IPS-11a (cell line): ENCODE measurements around the gene CXCL14.
"Not testable (repeated sequence)": the region's sequence is repeated elsewhere in the genome, so short reads cannot be mapped to it uniquely, and the experiment has no call there.

Experiments
- H3K4me3 ChIP-seq: one replicate; pipeline ENCODE4 v1.5.1; 2013; ENCODE audit warnings: low read depth, low read length, control low read depth

The CXCL14 gene

GRCh38 chr5:135545099-135545498, 33.7 kb downstream of the CXCL14 start:
- H3K4me3 ChIP-seq = no peak overlapping the region

GRCh38 chr5:135543485-135544304, 35.1 kb downstream of the CXCL14 start:
- no peak overlapping the region for H3K4me3 ChIP-seq

GRCh38 chr5:135543001-135543484, 35.7 kb downstream of the CXCL14 start:
- H3K4me3 ChIP-seq = no peak overlapping the region

GRCh38 chr5:135541807-135542502, 36.8 kb downstream of the CXCL14 start:
- no peak overlapping the region for H3K4me3 ChIP-seq

GRCh38 chr5:135539430-135540005, 39.3 kb downstream of the CXCL14 start:
- H3K4me3 ChIP-seq = no peak overlapping the region

GRCh38 chr5:135538261-135538660, 40.5 kb downstream of the CXCL14 start:
- H3K4me3 ChIP-seq = no peak overlapping the region

GRCh38 chr5:135537745-135538144, 41.0 kb downstream of the CXCL14 start:
- H3K4me3 ChIP-seq = no peak overlapping the region

- H3K4me3 ChIP-seq = no peak overlapping the region
Observed at GRCh38 chr5:135537271-135537670, 41.5 kb downstream of the CXCL14 start.

GRCh38 chr5:135535820-135536801, 42.7 kb downstream of the CXCL14 start, which contains the start of gene NEUROG1:
NEUROG1 (minus strand) TSS chr5:135535964; CDS start chr5:135535690, 274 bp downstream.
- H3K4me3 ChIP-seq = no peak within 1 kb of the TSS

- no peak overlapping the region for H3K4me3 ChIP-seq
Observed at GRCh38 chr5:135535420-135535819, 43.4 kb downstream of the CXCL14 start.

GRCh38 chr5:135534609-135535419, 44.0 kb downstream of the CXCL14 start:
- H3K4me3 ChIP-seq = no peak overlapping the region

- no peak overlapping the region for H3K4me3 ChIP-seq
Observed at GRCh38 chr5:135533794-135534193, 45.0 kb downstream of the CXCL14 start.

GRCh38 chr5:135533334-135533733, 45.5 kb downstream of the CXCL14 start:
- H3K4me3 ChIP-seq = no peak overlapping the region

GRCh38 chr5:135529576-135529975, 49.2 kb downstream of the CXCL14 start:
- not testable (repeated sequence) for H3K4me3 ChIP-seq

- no peak overlapping the region for H3K4me3 ChIP-seq
Observed at GRCh38 chr5:135526924-135527323, 51.9 kb downstream of the CXCL14 start.

GRCh38 chr5:135521964-135522363, 56.8 kb downstream of the CXCL14 start:
- no peak overlapping the region for H3K4me3 ChIP-seq
